Adipose tissue (tissue), 3 donors: Measurements from ENCODE around the gene SEPTIN5. TPM values are rescaled to one million over a fixed set of nuclear protein-coding genes. Genes with fewer than 3 reads are reported as not detected.

Experiments used
- H3K27ac ChIP-seq: one replicate; pipeline ENCODE4 v1.5.1; 2013; ENCODE audit warnings: low read depth, low read length
- WGBS, 3 donors: extraction: QIAGEN DNeasy Blood & Tissue Kit; methylation state at CpG; one replicate each; pipeline ENCODE4 v1.1.7; 2013; 5-methylcytosine and 5-hydroxymethylcytosine counted together
- polyA plus RNA-seq, 3 donors: library from polyadenylated mRNA; stranded (reverse); fragments of 200-250 nt; gene quantifications; one replicate each; pipeline ENCODE4 v1.2.3, GENCODE V29; 2013
- donor health status: healthy with polysubstance abuse.
- donor health status: Bipolar disorder and iron deficiency.
- donor health status: healthy.

SEPTIN5 gene
- polyA plus RNA-seq, 3 donors: 5.3 to 18.8 (median 7.5) TPM

DNA sequence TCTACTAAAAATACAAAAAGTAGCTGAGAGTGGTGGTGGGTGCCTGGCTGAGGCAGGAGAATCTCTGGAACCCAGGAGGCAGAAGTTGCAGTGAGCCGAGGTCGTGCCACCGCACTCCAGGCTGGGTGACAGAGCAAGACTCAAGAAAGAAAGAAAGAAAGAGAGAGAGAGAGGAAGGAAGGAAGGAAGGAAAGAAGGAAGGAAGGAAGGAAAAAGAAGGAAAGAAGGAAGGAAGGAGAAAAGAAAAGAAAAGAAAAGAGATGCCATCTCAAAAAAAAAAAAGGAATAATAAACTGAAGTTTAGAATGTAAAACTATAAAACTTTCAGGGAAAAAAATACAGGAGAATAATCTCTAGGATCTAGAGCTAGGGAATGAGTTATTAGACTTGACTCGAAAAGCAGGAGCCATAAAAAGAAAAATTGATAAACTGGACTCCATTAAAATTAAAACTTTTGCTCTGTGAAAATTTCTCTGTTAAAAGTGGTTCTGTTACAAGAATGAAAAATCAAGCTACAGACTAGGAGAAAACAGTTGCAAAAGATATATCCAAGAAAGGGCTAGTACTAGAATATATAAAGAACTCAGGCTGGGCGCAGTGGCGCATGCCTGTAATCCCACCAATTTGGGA lies 13.4 kb upstream of the SEPTIN5 start:
- H3K27ac ChIP-seq: no peak overlapping the region
- 92% methylated on average over 6 of the region's 6 CpGs for WGBS, 3 donors

DNA sequence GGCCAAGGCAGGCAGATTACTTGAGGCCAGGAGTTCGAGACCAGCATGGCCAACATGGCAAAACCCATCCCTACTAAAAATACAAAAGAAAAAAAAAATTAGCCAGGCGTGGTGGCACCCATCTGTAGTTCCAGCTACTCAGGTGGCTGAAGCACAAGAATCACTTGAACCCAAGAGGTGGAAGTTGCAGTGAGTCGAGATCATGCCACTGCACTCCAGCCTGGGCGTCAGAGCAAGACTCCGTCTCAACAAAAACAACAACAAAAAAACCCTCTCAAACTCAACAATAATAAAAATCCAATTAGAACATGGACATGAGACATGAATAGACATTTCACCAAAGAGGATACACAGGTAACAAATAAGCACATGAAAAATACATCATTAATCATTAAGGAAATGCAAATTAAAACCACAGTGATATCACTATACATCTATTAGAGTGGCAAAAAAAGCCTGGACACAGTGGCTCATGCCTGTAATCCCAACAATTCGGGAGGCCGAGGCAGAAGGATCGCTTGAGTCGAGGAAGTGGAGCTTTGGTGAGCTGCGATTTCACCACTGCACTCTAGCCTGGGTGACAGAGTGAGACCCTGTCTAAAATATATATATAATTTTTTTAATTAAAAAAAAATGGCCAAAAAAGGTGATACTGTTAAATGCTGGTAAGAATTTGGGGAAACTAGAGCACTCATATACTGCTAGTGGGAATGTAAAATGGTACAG lies 12.7 kb upstream of the SEPTIN5 start:
- 76 to 87% (median 83%) methylated on average over 10 of the region's 10 CpGs for WGBS, 3 donors
- H3K27ac ChIP-seq: no peak overlapping the region

DNA sequence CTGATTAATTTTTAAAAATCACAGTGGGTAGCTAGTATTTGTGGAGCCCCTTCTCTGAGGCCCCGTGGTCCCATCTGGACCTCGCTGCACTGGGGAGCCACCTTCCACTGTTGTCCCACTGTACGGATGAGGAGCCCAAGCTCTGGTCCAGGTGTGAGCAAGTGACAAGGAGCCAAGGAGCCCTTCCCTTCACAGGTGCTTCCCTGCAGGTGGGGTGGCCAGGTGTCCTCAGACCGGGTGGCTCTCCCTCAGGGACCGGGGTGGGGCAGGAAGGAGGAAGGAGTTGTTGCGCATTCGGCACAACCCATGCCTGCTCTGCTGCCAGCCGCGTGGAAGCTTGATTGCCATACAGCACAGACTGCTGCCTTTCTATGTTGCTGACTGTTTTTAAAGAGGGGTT lies 10.4 kb upstream of the SEPTIN5 start:
- WGBS, 3 donors: 62 to 71% (median 62%) methylated on average over 9 of the region's 9 CpGs
- H3K27ac ChIP-seq: no peak overlapping the region

DNA sequence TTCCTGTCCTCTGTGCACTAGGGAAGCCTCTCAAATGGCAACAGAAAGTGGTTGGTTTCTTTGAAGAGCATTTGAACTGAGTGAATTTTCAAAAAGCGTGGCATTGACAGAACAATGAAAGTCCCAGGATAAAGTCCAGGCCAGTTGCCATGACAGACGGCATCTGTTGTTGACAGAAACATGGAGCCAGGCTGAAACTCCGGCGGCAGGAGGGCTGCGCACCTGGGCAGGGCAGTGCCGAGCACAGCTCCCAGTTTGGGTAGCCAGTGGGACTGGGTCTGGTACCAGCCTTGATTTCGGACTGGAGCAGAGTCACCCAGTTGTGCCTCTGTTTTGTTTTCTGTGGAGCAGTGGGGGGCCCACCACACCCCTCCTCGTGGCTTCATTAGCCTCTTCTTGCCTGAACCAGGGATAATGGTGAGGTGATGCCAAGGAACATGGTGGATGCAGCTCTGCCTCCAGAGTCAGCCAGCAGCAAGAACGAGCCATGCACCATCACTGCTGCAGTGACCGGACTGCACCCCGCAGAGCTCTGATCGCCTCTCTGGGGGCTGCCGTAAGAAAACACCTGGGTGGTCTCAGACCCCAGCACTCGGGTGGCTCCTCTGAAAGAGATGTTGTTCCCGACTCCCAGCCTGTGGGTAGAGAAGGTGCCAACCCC lies 9.8 kb upstream of the SEPTIN5 start:
- H3K27ac ChIP-seq: no peak overlapping the region
- 62 to 86% (median 82%) methylated on average over 15 of the region's 15 CpGs for WGBS, 3 donors

DNA sequence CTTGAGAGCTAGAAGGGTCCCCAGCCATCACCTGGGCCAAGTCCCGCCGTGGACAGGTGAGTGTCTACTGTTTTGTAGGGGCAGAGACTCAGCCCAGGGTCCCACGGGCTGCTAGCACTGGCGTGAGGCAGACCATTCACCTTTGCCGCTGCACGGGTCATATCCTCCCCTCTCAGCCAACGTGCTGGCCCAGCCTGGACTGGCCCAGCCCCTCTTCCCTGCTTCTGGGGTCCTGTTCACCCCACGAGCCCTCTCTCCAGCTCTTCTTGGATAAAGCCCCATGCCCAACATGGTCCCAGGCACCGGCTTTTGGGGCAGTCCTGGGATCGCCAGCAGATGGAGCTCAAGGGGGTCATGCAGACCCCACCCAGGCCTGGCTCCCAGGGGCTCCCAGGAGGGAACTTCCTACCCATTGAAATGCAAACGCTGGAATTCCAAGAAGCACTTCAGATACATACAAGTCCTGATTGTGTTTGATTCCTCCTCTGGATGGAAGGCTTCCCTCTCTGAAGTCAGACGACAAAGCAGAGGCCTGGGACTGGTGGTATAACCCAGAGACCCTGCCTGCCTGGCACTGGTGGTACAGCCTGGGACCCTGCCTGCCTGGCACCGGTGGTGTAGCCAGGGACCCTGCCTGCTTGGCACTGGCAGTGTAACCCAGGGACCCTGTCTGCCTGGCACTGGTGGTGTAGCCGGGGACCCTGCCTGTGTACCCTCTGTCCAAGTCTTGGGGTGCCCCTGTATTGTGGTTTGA lies 8.9 kb upstream of the SEPTIN5 start:
- no peak overlapping the region for H3K27ac ChIP-seq
- 69 to 80% (median 79%) methylated on average over 14 of the region's 14 CpGs for WGBS, 3 donors

DNA sequence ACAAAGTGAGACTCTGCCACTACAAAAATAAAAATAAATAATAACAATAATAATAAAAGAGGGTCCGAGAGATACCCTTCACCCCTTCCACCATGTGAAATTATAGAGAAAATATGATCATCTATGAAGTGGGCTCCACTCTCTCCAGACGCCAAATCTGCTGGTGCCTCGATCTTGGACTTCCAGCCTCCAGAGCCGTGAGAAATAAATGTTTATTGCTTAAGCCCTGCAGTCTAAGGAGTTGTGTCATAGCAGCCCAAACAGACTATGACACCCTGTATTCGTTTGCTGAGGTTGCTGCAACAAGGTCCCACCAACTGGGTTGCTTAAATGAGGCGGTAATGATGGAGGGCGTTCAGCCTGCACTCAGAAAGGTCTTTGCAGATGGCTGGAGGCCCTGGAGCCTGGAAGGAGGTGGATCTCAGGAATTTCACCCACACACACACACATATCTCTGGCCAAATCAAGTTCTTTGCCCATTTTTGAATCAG lies 7.6 kb upstream of the SEPTIN5 start:
- H3K27ac ChIP-seq: no peak overlapping the region
- 67 to 87% (median 79%) methylated on average over 7 of the region's 7 CpGs for WGBS, 3 donors

DNA sequence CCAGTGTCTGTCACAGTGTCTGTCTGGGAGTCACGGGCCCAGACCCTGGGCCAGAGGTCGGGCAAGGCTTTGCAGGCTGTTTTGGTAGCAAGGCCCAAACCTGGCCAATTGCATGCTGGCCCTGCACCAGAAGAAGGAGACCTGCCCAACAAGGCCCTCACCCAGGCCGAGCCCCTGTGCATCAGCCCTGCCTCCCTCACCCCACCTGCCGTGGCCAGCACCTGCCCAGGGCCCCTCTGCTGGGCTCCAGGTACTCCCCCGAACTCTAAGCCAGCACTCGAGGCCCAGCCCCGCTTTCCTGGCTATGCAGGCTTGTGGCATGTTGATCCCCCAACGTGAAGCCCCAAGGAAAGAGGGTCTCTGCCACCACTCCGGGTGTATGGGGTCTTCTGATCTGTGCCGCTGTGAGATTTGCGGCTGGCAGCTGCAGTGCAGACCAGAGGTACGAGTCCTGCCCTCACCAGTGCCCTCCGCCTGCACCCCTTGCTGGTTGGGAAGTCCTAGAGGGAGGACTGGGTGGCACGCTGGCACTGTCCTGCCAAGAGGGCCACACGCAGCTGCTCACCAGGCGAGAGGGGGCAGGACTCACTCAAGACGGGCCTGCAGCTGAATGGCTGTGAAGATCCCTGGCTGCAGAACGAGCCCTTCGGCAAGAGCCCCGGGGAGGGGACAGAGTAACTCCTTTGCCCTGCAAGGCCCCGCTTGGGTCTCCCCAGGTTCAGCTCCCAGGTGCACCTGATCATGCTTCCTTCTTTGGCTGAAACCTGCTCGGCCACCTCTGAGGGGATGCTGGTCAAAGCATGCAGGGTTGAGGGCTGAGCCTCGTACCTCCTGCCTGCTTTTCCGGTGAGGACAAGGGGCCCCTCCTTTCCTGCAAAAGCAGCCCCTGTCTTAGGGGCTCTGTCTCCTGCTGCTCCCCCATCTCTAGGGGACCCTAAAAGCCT lies 6.7 kb upstream of the SEPTIN5 start:
- WGBS, 3 donors: 83 to 93% (median 90%) methylated on average over 24 of the region's 24 CpGs

DNA sequence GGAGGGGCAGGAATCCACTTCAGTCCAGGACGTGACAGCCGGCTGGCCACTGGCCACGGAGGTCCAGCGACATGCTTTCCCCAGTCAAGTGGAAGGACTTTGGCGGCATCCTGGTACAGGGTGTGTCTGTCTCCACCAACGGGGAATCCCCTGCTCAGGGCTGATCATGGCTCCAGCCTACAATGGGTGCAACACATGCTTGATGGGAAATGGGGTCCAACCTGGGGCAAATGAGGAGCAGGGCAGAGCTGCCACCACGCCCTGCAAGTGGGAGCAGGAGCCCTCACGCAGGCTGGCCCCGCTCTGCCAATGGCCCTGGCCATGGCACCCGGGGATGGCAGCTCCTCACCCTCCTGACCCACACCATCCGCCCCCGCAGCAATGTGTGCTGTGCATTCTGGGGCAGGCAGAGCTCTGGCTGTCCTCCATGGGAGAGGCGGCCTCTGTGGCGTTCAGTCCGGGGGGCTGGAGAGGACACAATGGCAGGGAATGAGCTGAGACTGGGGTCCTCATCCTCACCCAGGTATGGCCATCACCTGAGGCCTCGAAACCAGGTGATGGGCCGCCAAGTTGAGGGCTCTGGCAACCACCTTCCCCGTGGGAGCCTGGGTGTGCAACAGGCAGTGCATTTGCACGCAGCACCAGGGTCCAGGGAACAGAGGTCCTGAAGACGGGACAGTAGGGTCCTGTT lies 5.8 kb upstream of the SEPTIN5 start:
- 76 to 78% (median 76%) methylated on average over 20 of the region's 20 CpGs for WGBS, 3 donors
- H3K27ac ChIP-seq: no peak overlapping the region

More for the DNA sequence above, 6.7 kb upstream of the SEPTIN5 start:
- no peak overlapping the region for H3K27ac ChIP-seq

DNA sequence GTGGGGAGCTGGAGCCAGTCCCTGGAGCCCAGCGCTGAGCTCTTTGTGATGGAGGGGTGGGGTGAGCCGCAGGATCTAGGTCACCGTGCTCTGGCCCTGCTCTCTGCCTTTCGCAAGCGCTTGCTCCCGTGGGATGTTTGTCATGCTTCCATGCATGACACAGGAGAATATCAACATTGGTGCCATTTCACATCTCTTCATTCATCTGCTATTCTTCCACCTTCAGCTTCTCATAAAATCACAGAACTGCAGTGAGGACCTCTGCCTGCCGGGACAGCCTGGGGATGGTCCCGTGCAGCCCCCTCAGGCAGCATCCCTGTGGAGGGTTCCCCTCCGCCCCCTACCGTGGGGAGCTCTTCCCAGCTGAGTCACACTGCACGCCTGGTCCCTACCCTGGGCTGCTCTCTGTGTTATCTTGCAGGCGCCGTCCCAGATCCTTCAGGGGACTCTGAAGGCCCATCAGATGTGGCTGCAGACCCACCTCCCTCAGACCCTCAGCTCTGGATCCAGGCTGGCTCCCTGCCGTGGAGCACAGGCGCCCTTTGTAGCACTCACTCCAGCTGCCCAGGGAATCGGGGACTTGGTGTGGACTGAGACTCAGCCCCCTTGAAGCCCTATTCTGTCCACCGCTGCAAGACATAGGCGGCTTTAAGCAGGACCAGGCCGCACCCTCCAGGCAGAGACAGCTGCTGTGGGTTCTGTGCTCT lies 5.1 kb upstream of the SEPTIN5 start:
- WGBS, 3 donors: 62 to 69% (median 65%) methylated on average over 19 of the region's 19 CpGs
- no peak overlapping the region for H3K27ac ChIP-seq

DNA sequence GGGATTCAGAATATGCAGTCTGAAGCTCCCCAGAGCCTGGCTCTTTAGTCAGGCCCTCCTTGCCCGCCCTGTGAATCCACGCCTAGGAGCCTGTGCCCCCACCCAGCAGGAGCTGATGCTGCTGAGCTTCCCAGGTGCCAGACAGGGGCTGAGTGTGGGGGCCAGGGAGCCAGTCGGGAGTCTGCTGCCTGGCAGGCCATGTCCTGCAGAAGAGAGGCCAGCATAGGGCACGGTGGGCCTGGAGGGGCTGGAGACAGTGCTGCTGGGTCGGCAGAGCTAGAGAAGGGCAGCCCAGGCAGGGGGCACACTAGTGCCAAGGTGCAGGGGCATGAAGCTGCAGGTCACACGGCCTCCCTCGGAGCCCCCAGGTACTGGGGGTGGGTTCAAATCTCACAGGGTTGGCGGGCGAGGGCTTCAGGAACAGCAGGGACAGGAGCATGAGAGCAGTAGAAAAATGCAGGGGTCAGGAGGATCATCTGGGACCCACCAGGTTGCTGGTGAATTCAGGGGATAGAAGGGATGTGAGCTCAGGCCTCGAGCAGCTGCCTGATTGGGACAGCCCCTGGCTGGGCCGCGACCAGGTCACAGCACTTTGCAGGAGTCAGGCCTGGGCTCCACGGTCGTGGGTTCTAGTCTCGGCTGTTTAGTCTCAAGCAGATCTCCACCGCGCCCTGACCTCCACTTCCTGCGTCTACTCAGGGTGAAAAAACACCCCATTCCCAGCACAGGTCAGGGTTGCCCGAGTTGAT lies 4.1 kb upstream of the SEPTIN5 start:
- WGBS, 3 donors: 86 to 90% (median 90%) methylated on average over 19 of the region's 19 CpGs

DNA sequence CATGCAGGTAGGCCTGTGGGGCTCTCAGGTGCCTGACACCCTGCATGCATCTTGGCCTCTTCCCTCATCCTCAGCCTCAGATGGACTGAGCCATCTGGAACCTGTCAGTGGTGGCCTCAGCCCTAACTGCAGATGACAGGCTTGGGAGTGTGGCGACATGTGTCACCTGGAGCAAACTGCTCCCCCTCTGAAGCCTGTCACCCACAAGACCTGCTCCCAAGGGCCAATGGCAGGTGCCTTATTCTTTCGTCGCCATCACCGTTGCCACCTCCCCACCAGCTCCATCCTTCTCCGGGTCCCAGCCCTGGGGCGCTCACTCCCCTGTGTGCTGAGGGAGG lies 3.6 kb upstream of the SEPTIN5 start:
- H3K27ac ChIP-seq: no peak overlapping the region
- WGBS, 3 donors: 83 to 92% (median 91%) methylated on average over 6 of the region's 6 CpGs

More for the DNA sequence above, 4.1 kb upstream of the SEPTIN5 start:
- no peak overlapping the region for H3K27ac ChIP-seq

DNA sequence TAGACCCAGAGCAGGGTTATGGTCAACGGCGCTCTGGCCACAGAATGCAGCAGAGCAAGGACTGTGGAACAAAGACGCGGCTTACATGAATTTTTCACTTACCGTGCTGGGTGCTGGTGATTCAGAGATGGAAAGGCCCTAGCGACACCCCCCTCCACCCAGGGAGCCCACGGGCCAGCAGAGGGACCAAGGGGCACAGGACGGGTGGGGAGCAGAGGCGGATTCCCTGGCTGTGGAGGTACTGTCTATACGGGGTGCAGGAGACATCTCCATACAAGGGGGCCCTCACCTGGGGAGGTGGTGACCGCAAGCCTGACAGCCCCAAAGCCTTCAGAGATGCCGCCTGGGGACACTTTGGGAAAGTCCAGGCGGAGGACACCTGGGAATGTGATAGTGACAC lies 1.1 kb upstream of the SEPTIN5 start:
- H3K27ac ChIP-seq: no peak overlapping the region

DNA sequence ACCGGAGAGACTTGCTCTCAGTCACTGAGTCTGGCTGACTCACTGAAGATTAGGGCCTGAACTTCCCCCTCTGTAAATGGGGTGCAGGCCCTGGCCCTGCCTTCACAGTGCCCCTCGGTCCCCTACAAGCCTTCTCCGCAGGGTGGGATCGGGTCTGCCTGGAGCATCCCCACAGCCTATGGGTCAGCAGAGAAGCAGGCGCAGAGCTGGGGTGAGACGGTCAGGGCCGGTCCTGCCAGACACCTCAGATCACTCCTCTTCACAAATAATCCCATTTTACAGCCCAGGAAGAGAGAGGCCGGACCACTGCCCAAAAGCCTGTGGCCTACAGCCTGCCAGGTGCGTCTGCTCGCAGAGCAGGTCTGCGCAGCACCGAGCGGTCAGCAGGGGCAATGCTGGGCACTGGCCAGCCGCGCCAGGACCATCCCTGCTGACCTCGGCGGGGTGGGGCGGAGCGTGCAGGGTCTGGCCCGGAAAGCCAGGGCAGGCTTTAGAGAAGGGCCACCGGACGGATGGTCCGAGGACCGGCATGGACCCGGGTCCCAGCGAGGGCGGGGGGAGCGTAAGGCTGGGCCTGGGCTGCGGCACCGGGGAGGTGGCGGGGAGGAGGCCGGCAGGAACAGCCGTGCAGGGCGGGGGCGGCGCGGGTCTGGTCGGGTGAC lies 522 bp upstream of the SEPTIN5 start:
- 21 to 28% (median 27%) methylated on average over 31 to 38 of the region's 38 CpGs for WGBS, 3 donors
- no peak overlapping the region for H3K27ac ChIP-seq

More for the DNA sequence above, 1.1 kb upstream of the SEPTIN5 start:
- 85 to 94% (median 90%) methylated on average over 13 of the region's 13 CpGs for WGBS, 3 donors

DNA sequence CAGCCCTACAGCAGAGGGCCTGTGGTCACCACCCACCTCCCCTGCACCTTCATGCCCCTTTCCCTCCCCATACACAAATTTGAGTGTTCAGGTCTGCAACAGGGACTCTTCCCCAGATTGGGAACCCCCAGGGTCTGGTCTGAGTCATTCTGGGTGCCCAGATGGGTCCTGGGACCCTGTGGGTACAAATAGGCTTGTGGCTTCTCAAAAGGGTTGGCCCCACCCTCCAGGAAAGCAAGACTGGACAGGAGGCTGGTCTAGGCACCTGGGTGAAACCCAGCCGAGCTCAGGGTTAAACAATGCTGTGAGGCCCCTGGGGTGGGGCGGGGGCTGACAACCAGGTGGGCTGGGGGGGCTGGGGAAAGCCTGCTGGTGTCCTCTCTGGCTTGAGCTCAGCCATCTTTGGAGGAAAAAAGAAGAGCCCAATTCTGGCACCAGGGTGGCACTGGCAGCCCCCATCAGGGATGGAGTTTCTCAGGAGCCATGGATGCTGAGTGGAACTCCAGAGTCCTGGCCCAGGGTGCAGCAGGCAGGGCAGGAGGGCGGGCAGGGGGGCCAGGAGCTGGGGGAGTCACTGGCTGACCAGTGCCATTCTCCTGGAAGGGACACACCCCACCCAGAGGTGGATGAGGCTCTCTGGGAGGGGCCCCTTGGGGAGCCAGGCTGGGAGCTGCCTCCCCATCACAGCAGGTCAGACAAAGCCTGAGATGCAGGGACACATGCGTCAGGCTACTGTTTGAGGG lies 1.1 kb downstream of the SEPTIN5 start:
- 82 to 86% (median 85%) methylated on average over 4 of the region's 4 CpGs for WGBS, 3 donors

More for the DNA sequence above, 1.1 kb downstream of the SEPTIN5 start:
- H3K27ac ChIP-seq: no peak overlapping the region
